Measurements from ENCODE around the gene AFF1. TPM values are rescaled to one million over a fixed set of nuclear protein-coding genes. Genes with fewer than 3 reads are reported as not detected.
"Not testable (repeated sequence)": the region's sequence is repeated elsewhere in the genome, so short reads cannot be mapped to it uniquely, and the experiment has no call there.

AFF1 gene
- total RNA-seq, 4 donors from 2014 or later = 59.7 to 78.1 (median 65.9) TPM

- no peak for TF ChIP-seq POLR2A (IDR thresholded peaks at IDR 0.05)
- no peak for TF ChIP-seq POLR2AphosphoS5 (IDR thresholded peaks at IDR 0.05)
- TF ChIP-seq CTCF (IDR thresholded peaks at IDR 0.05) = no peak
- TF ChIP-seq EP300 (IDR thresholded peaks at IDR 0.05) = no peak
- Histone ChIP-seq H3K9me3 (no peaks in the 10 kb centered on the region), H3K27me3 (no peaks in the 10 kb centered on the region), H3K36me3 (no peaks in the 10 kb centered on the region), H3K27ac (no peak overlapping the region), H3K4me1 (peaks cover 0 to 10% (median 0%) of the 10 kb centered on the region in 3 donors), H3K4me3 (no peak overlapping the region)
- WGBS, 2 donors (ENCODE audit: low coverage in 1 of 2) = 94 to 97% methylated on average over 2 of the region's 2 CpGs
- ATAC-seq = no peak
Measured at GRCh38 chr4:86980230-86980629, 45.4 kb downstream of the AFF1 start.

- H3K4me1 ChIP-seq = peaks cover 0 to 10% (median 0%) of the 10 kb centered on the region in 3 donors
- no peak overlapping the region for H3K27ac ChIP-seq
- no peaks in the 10 kb centered on the region for H3K9me3 ChIP-seq
- H3K36me3 ChIP-seq = no peaks in the 10 kb centered on the region
- H3K27me3 ChIP-seq = no peaks in the 10 kb centered on the region
- no peak overlapping the region for H3K4me3 ChIP-seq
- 84 to 89% methylated on average over 3 to 5 of the region's 5 CpGs for WGBS, 2 donors (ENCODE audit: low coverage in 1 of 2)
- peak; percentile 51 for ATAC-seq
- no peak for TF ChIP-seq CTCF (IDR thresholded peaks at IDR 0.05)
- TF ChIP-seq POLR2AphosphoS5 (IDR thresholded peaks at IDR 0.05) = no peak
- TF ChIP-seq POLR2A (IDR thresholded peaks at IDR 0.05) = no peak
- TF ChIP-seq EP300 (IDR thresholded peaks at IDR 0.05) = no peak
Measured at GRCh38 chr4:86981789-86982188, 47.0 kb downstream of the AFF1 start.

- not testable (repeated sequence) for H3K9me3 ChIP-seq, ATAC-seq, H3K36me3 ChIP-seq, H3K27ac ChIP-seq, H3K4me1 ChIP-seq, H3K27me3 ChIP-seq, H3K4me3 ChIP-seq
- 95% methylated on average over 5 of the region's 5 CpGs for WGBS, 2 donors (ENCODE audit: low coverage in 1 of 2)
Measured at GRCh38 chr4:86985852-86986251, 51.0 kb downstream of the AFF1 start.

GRCh38 chr4:86989658-86990057, 54.8 kb downstream of the AFF1 start:
- WGBS, 2 donors (ENCODE audit: low coverage in 1 of 2) = 90 to 100% methylated on average over 3 of the region's 3 CpGs
- H3K4me1 ChIP-seq = peaks cover 0 to 12% (median 0%) of the 10 kb centered on the region in 3 donors
- not testable (repeated sequence) for H3K9me3 ChIP-seq, ATAC-seq, H3K27ac ChIP-seq, H3K4me3 ChIP-seq, H3K27me3 ChIP-seq, H3K36me3 ChIP-seq

GRCh38 chr4:86990510-86990909, 55.7 kb downstream of the AFF1 start:
- no peaks in the 10 kb centered on the region for H3K9me3 ChIP-seq
- no peak overlapping the region for H3K27ac ChIP-seq
- 97 to 100% methylated on average over 3 of the region's 3 CpGs for WGBS, 2 donors (ENCODE audit: low coverage in 1 of 2)
- ATAC-seq = no peak
- H3K4me1 ChIP-seq = peaks cover 0 to 12% (median 0%) of the 10 kb centered on the region in 3 donors
- H3K36me3 ChIP-seq = no peaks in the 10 kb centered on the region
- no peak overlapping the region for H3K4me3 ChIP-seq
- no peak for TF ChIP-seq POLR2A (IDR thresholded peaks at IDR 0.05)
- no peak for TF ChIP-seq CTCF (IDR thresholded peaks at IDR 0.05)
- no peak for TF ChIP-seq POLR2AphosphoS5 (IDR thresholded peaks at IDR 0.05)
- TF ChIP-seq EP300 (IDR thresholded peaks at IDR 0.05) = no peak
- H3K27me3 ChIP-seq = no peaks in the 10 kb centered on the region

- Histone ChIP-seq H3K4me1 (peaks cover 0 to 12% (median 0%) of the 10 kb centered on the region in 3 donors), H3K27ac (no peak overlapping the region), H3K36me3 (no peaks in the 10 kb centered on the region), H3K27me3 (no peaks in the 10 kb centered on the region), H3K4me3 (no peak overlapping the region), H3K9me3 (no peaks in the 10 kb centered on the region)
- no peak for ATAC-seq
- TF ChIP-seq EP300 (IDR thresholded peaks at IDR 0.05) (no peak), POLR2A (IDR thresholded peaks at IDR 0.05) (no peak), CTCF (IDR thresholded peaks at IDR 0.05) (no peak), POLR2AphosphoS5 (IDR thresholded peaks at IDR 0.05) (no peak)
- WGBS, 2 donors (ENCODE audit: low coverage in 1 of 2) = 80 to 100% methylated on average over 1 of the region's 1 CpG
Measured at GRCh38 chr4:86991994-86992393, 57.2 kb downstream of the AFF1 start.

All from gastroesophageal sphincter (tissue), 4 donors.